ENCODE results near the gene IQGAP2.

- TF ChIP-seq CTCF (IDR thresholded peaks at IDR 0.05) (no peak), EZH2 (IDR thresholded peaks at IDR 0.05; ENCODE audit: borderline replicate concordance, insufficient read depth, low read depth, low read length, poor library complexity, severe bottlenecking) (no peak)
These were observed 204.3 kb downstream of the IQGAP2 start for GRCh38 chr5:76607353-76607871.
